ACC112 (cell line): ENCODE data around the gene C10orf71.

Experiments used
- H2AFZ ChIP-seq: fragments of 200-600 bp; sonication (generic); one replicate; pipeline ENCODE4 v1.6.0; 2017; ENCODE audit warnings: antibody characterized with exemption, low read length; ENCODE audit not compliant: unreplicated experiment
- H3K27ac ChIP-seq: fragments of 200-600 bp; sonication (generic); 2 replicates; pipeline ENCODE4 v1.5.1; 2014; ENCODE audit warnings: low read depth, mild to moderate bottlenecking, antibody characterized with exemption, low read length, moderate library complexity
- H3K27me3 ChIP-seq: fragments of 200-600 bp; sonication (generic); 2 replicates; pipeline ENCODE4 v1.6.1; 2014; ENCODE audit warnings: mild to moderate bottlenecking, antibody characterized with exemption, low read length, moderate library complexity, mixed read lengths; ENCODE audit not compliant: insufficient read depth
- H3K36me3 ChIP-seq: fragments of 200-600 bp; sonication (generic); 2 replicates; pipeline ENCODE4 v1.6.1; 2016; ENCODE audit warnings: mild to moderate bottlenecking, antibody characterized with exemption, low read length, moderate library complexity, mixed read lengths; ENCODE audit not compliant: insufficient read depth
- H3K4me1 ChIP-seq: fragments of 200-600 bp; sonication (generic); one replicate; pipeline ENCODE4 v1.6.1; 2016; ENCODE audit warnings: low read length, mixed read lengths; ENCODE audit not compliant: insufficient read depth, unreplicated experiment, control insufficient read depth
- H3K4me3 ChIP-seq: fragments of 200-600 bp; sonication (generic); 2 replicates; pipeline ENCODE4 v1.5.1; 2014; ENCODE audit warnings: mild to moderate bottlenecking, low read depth, low read length
- H3K79me2 ChIP-seq: fragments of 200-600 bp; sonication (generic); one replicate; pipeline ENCODE4 v1.6.0; 2016; ENCODE audit warnings: low read length; ENCODE audit not compliant: control insufficient read depth, unreplicated experiment, insufficient read depth

Gene C10orf71

DNA sequence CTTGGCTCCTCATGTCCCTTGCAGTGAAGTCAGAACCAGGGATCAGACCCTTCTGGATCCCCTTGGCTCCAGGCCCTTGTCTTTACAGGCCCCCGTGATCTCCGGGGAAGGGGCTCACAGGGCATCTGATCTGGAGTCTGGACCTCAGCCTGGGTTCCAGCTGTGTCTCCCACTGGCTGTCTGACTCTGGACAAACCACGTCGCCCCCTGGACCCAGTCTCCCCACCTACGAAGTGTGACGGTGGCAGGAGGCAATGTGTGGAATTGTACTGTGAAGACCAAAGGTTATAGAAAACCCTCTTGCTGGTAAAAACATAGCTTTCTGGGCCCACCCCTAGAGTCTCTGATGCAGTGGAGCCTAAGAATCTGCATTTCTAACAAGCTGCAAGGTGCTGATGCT lies 15.5 kb upstream of the C10orf71 start:
- no peaks in the 10 kb centered on the region for H3K79me2 ChIP-seq
- H2AFZ ChIP-seq: no peak overlapping the region
- H3K36me3 ChIP-seq: no peaks in the 10 kb centered on the region
- peaks cover 9% of the 10 kb centered on the region for H3K4me1 ChIP-seq
- no peak overlapping the region for H3K4me3 ChIP-seq
- 0 out of 2 replicates have a peak, but pooled peaks cover 5% of the 10 kb centered on the region for H3K27me3 ChIP-seq
- no peak overlapping the region for H3K27ac ChIP-seq

DNA sequence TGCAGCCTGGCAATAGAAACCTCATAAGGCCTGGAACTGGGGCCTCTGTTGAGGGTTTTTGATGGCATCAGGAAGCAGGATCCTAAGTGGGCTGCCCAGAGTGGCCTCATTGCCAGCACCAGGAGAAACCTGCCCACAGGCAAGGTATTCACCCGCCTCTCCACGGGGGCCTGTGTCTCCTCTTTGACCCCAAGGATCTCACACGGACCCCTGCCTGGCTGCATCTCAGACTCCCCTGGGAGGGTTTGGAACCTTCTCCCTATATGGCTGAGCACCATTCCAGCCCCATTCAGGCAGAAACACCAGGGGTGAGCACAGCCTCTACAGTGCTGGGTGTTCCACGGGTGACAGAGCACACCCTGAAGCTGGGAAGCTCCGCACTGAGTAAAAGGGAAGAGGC lies 14.6 kb upstream of the C10orf71 start:
- no peak overlapping the region for H2AFZ ChIP-seq
- H3K36me3 ChIP-seq: no peaks in the 10 kb centered on the region
- H3K4me1 ChIP-seq: peaks cover 9% of the 10 kb centered on the region
- no peaks in the 10 kb centered on the region for H3K79me2 ChIP-seq
- H3K27ac ChIP-seq: no peak overlapping the region
- no peak overlapping the region for H3K4me3 ChIP-seq
- H3K27me3 ChIP-seq: peaks cover 5% of the 10 kb centered on the region; the same call in 1 of the 2 replicates

DNA sequence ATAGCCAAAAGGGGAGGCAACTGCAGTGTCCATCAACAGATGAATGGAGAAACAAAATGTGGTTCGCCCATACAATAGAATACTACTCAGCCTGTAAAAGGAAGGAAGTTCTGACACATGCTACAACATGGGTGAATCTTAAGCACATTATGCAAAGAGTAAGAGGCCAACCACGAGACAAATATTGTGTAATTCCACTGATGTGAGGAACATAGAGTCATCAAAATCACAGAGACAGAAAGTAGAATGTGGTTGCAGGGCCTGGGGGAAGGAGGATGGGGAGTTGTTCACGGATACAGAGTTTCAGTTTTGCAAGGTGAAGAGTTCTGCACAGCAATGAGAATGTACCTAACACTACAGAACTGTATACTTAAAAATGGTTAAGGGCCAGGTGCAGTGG lies 13.7 kb upstream of the C10orf71 start:
- H3K27me3 ChIP-seq: peaks cover 13% of the 10 kb centered on the region
- no peaks in the 10 kb centered on the region for H3K36me3 ChIP-seq
- no peaks in the 10 kb centered on the region for H3K79me2 ChIP-seq

DNA sequence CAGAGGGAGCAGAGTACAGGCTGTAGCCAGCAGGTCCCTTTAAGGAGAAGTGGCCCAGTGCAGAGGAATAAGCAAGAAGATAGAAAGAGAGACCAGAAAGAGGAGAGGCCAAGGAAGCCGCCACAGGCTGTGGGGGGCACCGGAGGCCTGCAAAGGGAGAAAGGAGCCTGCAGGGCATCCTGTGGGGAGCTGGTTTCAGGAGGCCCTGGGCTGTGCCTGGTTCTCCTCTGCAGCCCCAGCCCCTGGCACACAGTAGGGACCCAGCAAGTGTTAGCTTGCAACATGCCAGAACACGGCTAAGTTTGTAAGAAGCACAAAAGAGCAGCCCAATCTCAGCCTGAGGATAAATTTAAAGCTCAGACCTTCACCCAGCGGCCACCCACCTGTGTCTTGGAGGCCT lies 12.3 kb upstream of the C10orf71 start:
- H3K79me2 ChIP-seq: no peaks in the 10 kb centered on the region
- no peak overlapping the region for H3K27ac ChIP-seq
- no peak overlapping the region for H3K4me3 ChIP-seq
- H3K27me3 ChIP-seq: peaks cover 27% of the 10 kb centered on the region
- no peaks in the 10 kb centered on the region for H3K4me1 ChIP-seq
- no peak overlapping the region for H2AFZ ChIP-seq
- H3K36me3 ChIP-seq: no peaks in the 10 kb centered on the region

More for the DNA sequence above, 13.7 kb upstream of the C10orf71 start:
- Histone ChIP-seq H2AFZ (no peak overlapping the region), H3K4me3 (no peak overlapping the region), H3K4me1 (peaks cover 1% of the 10 kb centered on the region), H3K27ac (no peak overlapping the region)

DNA sequence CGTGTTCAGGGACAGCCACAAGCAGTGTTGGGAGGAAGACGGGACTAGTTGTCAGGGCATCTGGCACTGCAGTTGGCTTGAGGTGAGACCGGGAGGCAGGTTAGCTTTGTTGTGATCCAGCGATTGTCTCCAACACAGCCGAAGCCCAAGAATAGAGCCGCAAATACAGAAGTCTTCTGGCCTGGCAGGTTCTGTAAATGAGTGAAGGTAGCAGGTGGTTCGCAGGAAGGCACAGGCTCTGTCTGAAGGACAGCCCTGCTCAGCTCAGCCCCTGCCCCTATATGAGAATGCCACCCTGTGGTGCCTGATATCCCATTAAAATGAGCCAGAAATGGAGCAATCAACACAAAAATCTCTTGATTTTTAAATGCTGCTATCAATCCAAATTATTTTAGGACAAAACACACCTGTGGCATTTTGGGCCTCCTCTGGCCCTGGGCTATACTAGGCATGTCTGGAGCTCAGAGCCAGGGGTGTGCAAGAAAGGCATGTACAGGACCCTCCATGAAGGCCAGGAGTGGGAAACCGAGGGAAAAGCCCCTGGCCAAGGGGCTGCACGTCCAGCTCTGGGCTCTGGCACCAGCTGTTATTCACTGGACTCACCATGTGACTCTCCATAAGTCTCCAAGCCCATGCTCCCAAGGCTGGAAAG lies 11.2 kb upstream of the C10orf71 start:
- H3K27ac ChIP-seq: no peak overlapping the region
- peaks cover 38% of the 10 kb centered on the region for H3K27me3 ChIP-seq
- H3K79me2 ChIP-seq: no peaks in the 10 kb centered on the region
- no peak overlapping the region for H2AFZ ChIP-seq
- H3K4me1 ChIP-seq: no peaks in the 10 kb centered on the region
- H3K36me3 ChIP-seq: no peaks in the 10 kb centered on the region
- H3K4me3 ChIP-seq: no peak overlapping the region

DNA sequence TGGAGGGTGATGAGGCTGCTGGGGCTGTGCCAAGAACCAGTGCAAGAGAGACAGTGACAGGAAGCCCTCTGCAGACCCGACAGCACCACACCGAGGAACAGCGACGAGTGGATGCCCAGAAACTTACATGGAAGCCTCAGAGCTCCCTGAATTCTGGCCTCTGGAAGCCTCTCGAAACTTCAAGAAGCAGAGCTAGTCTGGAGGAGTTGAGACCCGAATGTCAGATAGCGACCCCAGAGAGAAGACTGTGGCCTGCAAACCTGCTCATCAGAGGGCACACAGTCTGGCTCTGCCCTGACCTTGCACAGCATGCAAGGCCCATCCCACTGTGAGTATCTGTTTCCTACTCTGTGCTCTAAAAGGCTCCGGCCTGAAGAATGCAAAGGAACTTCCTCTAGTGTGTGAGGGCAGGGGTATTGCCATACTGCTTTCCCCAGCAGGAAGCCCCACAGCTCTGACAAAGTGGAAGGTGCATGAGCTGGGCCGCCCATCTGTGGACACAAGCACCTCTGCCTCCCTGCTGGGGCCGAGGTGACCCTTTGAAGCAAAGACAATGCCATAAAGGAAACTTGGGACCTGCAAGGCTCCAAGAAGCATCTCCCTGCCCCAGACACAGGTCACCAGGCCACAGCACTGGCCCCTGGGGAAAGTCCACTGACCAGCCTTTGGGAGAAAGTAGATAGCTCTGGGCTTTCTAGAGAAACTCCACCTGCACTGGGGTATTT lies 10.5 kb upstream of the C10orf71 start:
- H3K27me3 ChIP-seq: peaks cover 44% of the 10 kb centered on the region
- H3K79me2 ChIP-seq: no peaks in the 10 kb centered on the region
- H3K36me3 ChIP-seq: no peaks in the 10 kb centered on the region
- no peaks in the 10 kb centered on the region for H3K4me1 ChIP-seq
- H3K27ac ChIP-seq: no peak overlapping the region
- no peak overlapping the region for H3K4me3 ChIP-seq
- no peak overlapping the region for H2AFZ ChIP-seq

DNA sequence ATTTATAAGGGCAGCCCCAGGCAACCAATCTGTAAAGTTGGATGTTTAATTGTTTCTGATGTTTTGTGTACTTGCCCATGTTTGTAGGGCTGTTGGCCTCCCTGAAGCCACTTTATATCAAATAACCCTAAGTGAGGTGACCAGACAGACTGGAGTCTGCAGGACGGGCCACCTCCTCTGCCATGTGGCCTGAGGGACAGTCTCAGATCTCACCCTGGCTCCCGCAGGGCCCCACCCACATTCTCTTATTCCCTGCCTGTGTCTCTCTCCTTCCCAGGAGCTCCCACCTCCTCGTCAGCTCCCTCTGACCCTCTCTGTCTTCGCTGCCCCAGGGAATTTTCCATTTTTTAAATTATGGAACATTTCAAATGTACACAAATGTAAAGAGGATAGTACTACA lies 9.5 kb upstream of the C10orf71 start:
- Histone ChIP-seq H3K27ac (no peak overlapping the region), H2AFZ (no peak overlapping the region), H3K4me1 (no peaks in the 10 kb centered on the region), H3K79me2 (no peaks in the 10 kb centered on the region), H3K36me3 (no peaks in the 10 kb centered on the region), H3K27me3 (peaks cover 46% of the 10 kb centered on the region), H3K4me3 (no peak overlapping the region)

DNA sequence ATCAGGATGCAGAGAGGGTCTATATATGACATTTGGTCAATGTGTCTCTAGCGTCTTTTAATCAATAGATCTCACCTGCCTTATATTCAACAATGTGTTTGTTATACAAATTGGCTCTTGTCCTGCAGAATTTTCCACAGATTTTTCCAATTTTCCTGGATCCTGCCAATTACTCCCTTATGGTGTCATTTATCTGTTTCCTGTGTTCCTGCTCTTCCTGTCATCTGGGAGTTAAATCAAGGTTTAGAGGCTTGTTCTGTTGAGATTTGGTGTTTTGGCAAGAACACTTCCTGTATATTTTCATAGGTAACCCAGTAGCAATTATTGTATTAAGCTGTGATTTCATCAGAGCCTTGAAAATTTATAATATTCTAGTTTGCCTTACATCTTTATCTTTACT lies 8.8 kb upstream of the C10orf71 start:
- H3K27ac ChIP-seq: no peak overlapping the region
- peaks cover 52% of the 10 kb centered on the region for H3K27me3 ChIP-seq
- no peaks in the 10 kb centered on the region for H3K36me3 ChIP-seq
- no peak overlapping the region for H2AFZ ChIP-seq
- no peaks in the 10 kb centered on the region for H3K4me1 ChIP-seq
- H3K79me2 ChIP-seq: no peaks in the 10 kb centered on the region
- no peak overlapping the region for H3K4me3 ChIP-seq

DNA sequence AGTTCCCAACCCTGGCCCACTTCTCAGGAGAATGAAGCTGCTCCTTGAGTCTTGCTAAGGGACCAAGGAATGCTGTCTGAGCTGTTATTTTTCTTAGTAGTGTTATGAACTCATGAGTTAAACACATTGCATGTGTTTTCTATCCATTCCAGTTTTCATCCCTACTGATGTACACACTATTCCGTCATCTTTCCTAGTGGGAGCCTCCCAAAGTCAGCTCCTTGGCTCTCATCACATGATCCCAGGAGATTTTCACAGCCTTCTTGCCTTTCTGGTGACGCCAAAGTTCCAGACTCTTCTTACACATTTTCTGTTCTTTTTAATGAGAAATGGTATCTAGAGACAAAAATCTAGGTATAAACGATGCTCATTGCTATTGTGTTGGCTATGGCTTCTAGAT lies 8.4 kb upstream of the C10orf71 start:
- Histone ChIP-seq H3K27ac (no peak overlapping the region), H3K27me3 (peaks cover 57% of the 10 kb centered on the region), H3K4me3 (no peak overlapping the region), H3K4me1 (no peaks in the 10 kb centered on the region), H3K79me2 (no peaks in the 10 kb centered on the region), H3K36me3 (no peaks in the 10 kb centered on the region), H2AFZ (no peak overlapping the region)

DNA sequence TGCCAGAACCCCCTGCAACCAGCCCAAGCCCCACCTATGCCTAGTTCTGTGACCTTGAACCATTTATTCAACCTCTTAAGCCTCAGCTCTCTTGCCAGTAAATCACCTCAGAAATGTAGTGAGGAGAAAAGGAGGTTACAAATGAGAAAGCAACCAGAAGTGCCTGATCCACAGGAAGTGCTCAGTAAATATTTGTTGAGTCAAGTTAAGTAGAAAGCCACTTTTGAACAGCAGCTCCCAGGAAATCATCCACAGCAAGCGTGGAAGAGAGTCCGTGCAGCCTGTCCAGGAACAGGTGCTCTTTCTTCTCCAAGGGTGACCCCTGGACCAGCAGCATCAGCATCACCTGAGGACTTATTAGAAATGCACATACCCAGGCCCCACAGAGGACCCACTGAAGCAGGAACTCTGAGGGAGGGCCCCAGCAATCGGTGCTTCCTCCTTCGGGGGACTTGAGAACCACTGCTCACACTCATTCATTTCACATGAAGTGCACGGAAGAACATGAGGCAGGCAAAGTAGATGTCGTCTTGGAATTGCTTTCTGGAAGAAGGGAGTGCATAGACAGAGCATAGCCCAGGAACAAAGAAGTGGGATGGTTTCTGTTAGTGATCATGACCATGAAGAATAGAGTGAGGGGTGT lies 6.3 kb upstream of the C10orf71 start:
- no peaks in the 10 kb centered on the region for H3K36me3 ChIP-seq

DNA sequence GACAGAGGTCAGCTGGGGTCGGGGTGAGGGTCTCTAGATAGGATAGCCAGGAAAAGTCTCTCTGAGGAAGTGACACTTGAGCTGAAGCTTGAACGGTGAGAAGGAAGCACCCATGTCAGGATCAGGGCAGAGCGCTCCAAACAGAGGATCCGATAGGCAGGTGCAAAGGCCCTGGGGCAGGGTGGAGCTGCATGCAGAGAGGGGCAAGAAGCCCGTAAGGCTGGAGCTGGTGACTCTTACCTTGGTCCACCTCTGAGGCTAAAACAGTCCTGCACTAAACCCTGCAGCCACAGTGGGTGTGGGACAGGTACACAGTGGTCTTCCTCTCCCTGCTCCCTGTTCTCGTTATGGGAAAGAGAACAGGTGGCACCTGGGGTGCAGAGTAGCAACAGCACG lies 5.8 kb upstream of the C10orf71 start:
- Histone ChIP-seq H3K79me2 (no peaks in the 10 kb centered on the region), H3K27me3 (peaks cover 76% of the 10 kb centered on the region), H3K4me3 (no peak overlapping the region), H3K4me1 (no peaks in the 10 kb centered on the region), H3K36me3 (no peaks in the 10 kb centered on the region), H3K27ac (no peak overlapping the region), H2AFZ (no peak overlapping the region)

More for the DNA sequence above, 6.3 kb upstream of the C10orf71 start:
- no peak overlapping the region for H2AFZ ChIP-seq
- H3K4me3 ChIP-seq: no peak overlapping the region
- H3K27me3 ChIP-seq: peaks cover 71% of the 10 kb centered on the region
- no peak overlapping the region for H3K27ac ChIP-seq
- no peaks in the 10 kb centered on the region for H3K4me1 ChIP-seq
- H3K79me2 ChIP-seq: no peaks in the 10 kb centered on the region
